ENCODE results near the gene DNAI4. TPM values are rescaled to one million over a fixed set of nuclear protein-coding genes. Genes with fewer than 3 reads are reported as not detected.
"Not testable (repeated sequence)": the region's sequence is repeated elsewhere in the genome, so short reads cannot be mapped to it uniquely, and the experiment has no call there.

The DNAI4 gene
- 1.2 TPM for polyA plus RNA-seq (2012; ENCODE audit: insufficient read depth, insufficient read length, low read depth)

GRCh38 chr1:66924756-66925557 lies at the start of gene DNAI4, which contains the start of gene MIER1:
Gene DNAI4 (minus strand): TSS chr1:66924856. CDS start chr1:66924831, 25 bp downstream.
Gene MIER1 (plus strand): TSS chr1:66924990. CDS start chr1:66925029, 39 bp downstream.
- no peaks in the 10 kb centered on the region for H3K27me3 ChIP-seq
- H3K9me3 ChIP-seq: no peaks in the 10 kb centered on the region
- TF ChIP-seq, protein P1, sequence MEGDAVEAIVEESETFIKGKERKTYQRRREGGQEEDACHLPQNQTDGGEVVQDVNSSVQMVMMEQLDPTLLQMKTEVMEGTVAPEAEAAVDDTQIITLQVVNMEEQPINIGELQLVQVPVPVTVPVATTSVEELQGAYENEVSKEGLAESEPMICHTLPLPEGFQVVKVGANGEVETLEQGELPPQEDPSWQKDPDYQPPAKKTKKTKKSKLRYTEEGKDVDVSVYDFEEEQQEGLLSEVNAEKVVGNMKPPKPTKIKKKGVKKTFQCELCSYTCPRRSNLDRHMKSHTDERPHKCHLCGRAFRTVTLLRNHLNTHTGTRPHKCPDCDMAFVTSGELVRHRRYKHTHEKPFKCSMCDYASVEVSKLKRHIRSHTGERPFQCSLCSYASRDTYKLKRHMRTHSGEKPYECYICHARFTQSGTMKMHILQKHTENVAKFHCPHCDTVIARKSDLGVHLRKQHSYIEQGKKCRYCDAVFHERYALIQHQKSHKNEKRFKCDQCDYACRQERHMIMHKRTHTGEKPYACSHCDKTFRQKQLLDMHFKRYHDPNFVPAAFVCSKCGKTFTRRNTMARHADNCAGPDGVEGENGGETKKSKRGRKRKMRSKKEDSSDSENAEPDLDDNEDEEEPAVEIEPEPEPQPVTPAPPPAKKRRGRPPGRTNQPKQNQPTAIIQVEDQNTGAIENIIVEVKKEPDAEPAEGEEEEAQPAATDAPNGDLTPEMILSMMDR (IDR thresholded peaks at IDR 0.05; ENCODE audit: low read depth, low read length): 0 out of 2 replicates have a peak, but pooled peaks have one; percentile 5
- no peaks in the 10 kb centered on the region for H3K4me1 ChIP-seq
- peak; percentile 94 for DNase-seq
- H3K4me3 ChIP-seq (ENCODE audit: low read depth, low read length): peak within 1 kb of the TSS; percentile 87
- no peaks in the 10 kb centered on the region for H3K36me3 ChIP-seq

- no peak for DNase-seq
- Histone ChIP-seq H3K9me3 (no peaks in the 10 kb centered on the region), H3K4me3 (ENCODE audit: low read depth, low read length) (no peak overlapping the region), H3K4me1 (no peaks in the 10 kb centered on the region), H3K36me3 (no peaks in the 10 kb centered on the region), H3K27me3 (no peaks in the 10 kb centered on the region)
- TF ChIP-seq, protein P1 (IDR thresholded peaks at IDR 0.05; ENCODE audit: low read depth, low read length): no peak
Measured at GRCh38 chr1:66968574-66968973, 43.9 kb upstream of the DNAI4 start.

GRCh38 chr1:66966188-66966873 lies 41.7 kb upstream of the DNAI4 start:
- DNase-seq; H3K27me3 ChIP-seq; H3K4me1 ChIP-seq; H3K4me3 ChIP-seq (ENCODE audit: low read depth, low read length); H3K36me3 ChIP-seq; H3K9me3 ChIP-seq: not testable (repeated sequence)

DNA sequence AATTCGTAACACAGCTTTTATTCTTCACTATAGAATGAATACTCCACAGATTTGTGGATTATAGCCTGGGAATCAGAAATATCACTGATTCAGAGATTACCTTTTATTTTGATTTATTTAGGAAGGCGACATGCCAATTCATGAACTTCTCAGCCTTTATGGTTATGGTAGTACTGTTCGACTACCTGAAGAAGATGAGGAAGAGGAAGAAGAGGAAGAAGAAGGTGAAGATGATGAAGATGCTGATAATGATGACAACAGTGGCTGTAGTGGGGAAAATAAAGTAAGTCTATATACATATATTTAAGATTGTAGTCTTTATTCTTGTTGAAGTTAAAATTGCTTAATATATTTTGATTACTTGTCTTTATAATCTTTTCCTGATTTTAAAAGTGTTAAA lies 33.3 kb upstream of the DNAI4 start:
- no peaks in the 10 kb centered on the region for H3K36me3 ChIP-seq
- H3K27me3 ChIP-seq: no peaks in the 10 kb centered on the region
- no peak overlapping the region for H3K4me3 ChIP-seq (ENCODE audit: low read depth, low read length)
- no peak for DNase-seq
- H3K9me3 ChIP-seq: no peaks in the 10 kb centered on the region
- no peaks in the 10 kb centered on the region for H3K4me1 ChIP-seq
- TF ChIP-seq, protein P1 (IDR thresholded peaks at IDR 0.05; ENCODE audit: low read depth, low read length): no peak

GRCh38 chr1:66954208-66954607 lies 29.6 kb upstream of the DNAI4 start:
- TF ChIP-seq, protein P1 (IDR thresholded peaks at IDR 0.05; ENCODE audit: low read depth, low read length): no peak
- H3K4me1 ChIP-seq: no peaks in the 10 kb centered on the region
- DNase-seq: no peak
- H3K4me3 ChIP-seq (ENCODE audit: low read depth, low read length): no peak overlapping the region
- H3K9me3 ChIP-seq: no peaks in the 10 kb centered on the region
- H3K27me3 ChIP-seq: no peaks in the 10 kb centered on the region
- no peaks in the 10 kb centered on the region for H3K36me3 ChIP-seq

DNA sequence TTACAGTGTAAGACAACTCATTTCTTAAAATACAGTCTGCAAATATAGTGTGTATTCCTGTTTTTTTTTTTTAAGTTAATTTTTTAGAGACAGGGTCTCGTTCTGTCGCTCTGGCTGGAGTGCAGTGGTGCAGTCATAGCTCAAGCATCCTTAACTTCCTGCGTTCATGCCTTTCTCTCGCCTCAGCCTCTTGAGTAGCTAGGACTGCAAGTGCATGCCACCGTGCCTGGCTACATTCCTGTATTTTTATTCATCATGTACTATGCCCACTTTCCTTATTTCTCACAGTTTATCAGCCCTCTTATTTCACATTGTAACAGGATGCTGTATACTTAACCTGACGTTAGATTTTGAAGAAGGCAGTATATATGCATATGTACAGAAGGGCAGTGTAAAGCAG lies 26.9 kb upstream of the DNAI4 start:
- Histone ChIP-seq H3K4me1 (no peaks in the 10 kb centered on the region), H3K9me3 (no peaks in the 10 kb centered on the region), H3K36me3 (peaks cover 4% of the 10 kb centered on the region; the same call in 1 of the 2 replicates), H3K4me3 (ENCODE audit: low read depth, low read length) (no peak overlapping the region), H3K27me3 (no peaks in the 10 kb centered on the region)
- no peak for DNase-seq
- TF ChIP-seq, protein P1 (IDR thresholded peaks at IDR 0.05; ENCODE audit: low read depth, low read length): no peak

All from BE2C (cell line).